NOMO-1 (cell line): ENCODE data around the gene USP48.

Experiments
- DNase-seq, 2 experiments: peaks; one replicate each; lab custom pipeline; 2025; ENCODE audit not compliant: unreplicated experiment in 2 of 2; lab: John Stamatoyannopoulos, UW

USP48 gene

DNA sequence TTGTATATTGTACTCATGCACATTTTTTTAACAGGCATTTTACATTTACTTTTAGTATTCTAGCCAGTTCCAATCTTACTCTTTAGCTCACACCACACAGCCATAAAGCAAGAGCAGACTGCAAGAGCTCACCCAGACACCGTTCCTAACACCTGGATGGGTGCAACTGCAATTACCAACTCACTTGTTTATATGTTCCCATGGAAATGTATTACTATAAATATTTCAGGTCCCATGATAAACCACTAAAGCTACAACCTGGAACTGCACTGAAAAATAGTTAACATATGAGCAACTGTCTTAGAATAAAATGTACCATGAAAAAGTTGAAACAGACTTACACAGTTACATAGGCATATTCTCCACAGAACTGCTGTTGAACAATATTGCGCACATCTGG lies 30.8 kb downstream of the USP48 start:
- no peak for DNase-seq

DNA sequence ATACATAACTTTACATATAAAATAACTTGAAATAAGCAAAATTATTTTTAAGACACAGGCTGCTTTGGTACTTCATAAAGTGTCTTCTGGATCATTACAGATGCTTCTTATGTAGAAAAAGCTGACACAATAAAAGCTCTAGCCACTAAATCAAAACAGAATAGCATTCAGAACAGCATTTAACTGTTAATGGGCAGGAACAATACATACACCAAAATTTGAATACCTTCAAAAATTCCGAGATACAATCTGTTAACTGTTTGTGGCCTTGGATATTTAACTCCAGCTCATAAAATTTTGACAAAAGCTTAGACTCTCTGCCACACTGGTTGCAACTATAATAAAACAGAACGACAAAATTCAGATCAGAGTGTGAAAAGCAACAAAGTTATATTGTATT lies 31.7 kb downstream of the USP48 start:
- no peak for DNase-seq

DNA sequence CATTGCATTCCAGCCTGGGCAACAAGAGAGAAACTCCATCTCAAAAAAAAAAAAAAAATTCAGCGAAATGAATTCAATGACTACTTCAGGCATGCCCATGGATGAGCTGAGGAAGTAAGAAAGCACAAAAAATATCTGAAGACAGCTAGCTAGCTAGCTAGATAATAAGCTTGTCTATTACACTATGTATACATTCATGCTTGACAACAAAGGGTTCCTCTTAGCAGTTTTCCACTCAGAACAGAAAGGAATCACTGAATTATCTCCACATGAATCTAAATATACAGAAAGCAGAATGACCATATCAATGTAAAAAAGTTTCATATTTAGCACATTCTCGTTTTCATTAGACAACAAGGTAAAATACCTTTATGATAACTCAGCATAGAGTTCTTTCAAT lies 32.1 kb downstream of the USP48 start:
- DNase-seq, result no peak

DNA sequence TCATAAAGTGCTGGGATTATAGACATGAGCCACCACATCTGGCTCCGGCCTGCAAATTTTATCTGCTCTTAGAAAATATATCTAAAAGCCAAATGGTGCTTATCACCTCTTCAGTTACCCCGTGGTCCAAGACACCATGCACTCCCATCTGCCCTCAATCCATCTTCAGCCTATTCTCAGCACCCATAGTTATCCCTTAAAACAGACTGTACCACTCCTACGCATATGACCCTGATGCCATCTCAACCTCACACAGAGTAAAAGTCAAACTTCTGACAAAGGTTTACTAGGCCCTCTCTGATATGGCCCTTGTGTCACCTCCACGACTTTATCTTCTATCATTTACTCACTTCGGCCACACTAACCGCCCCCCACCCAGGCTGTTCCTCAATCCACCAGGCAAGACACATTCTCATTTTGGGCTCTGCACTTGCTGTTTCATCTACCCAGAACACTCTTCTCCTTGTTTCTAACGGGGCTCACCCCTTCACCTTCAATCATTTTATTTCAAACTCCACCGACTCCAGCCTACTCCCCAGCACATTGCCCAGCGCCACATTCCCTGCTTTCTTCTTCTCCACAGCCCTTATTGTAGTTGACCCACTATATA lies 33.0 kb downstream of the USP48 start:
- DNase-seq, result no peak

GRCh38 chr1:21749109-21749508 lies 33.8 kb downstream of the USP48 start:
- DNase-seq, result no peak

- DNase-seq, result no peak
Measured at GRCh38 chr1:21743476-21743875, 39.5 kb downstream of the USP48 start.

- no peak for DNase-seq
Measured at GRCh38 chr1:21742578-21742977, 40.4 kb downstream of the USP48 start.

- DNase-seq, result no peak
Measured at GRCh38 chr1:21741206-21741605, 41.7 kb downstream of the USP48 start.

- no peak for DNase-seq
Measured at GRCh38 chr1:21736876-21737275, 46.1 kb downstream of the USP48 start.

DNA sequence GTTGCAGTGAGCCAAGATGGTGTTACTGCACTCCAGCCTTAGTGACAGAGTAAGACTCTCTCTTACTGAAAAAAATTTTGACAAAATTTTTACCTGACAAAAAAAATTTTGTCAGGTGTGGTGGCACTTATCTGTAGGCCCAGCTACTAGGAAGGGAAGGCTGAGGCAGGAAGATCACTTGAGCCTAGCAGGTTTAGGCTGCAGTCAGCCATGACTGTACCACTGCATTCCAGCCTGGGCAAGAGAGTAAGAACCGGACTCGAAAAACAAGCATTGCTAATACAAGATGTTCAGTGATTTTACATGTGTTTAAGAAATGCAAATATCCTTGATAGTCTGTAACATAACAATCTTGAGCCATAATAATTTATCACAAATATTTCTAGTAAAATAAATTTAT lies 46.9 kb downstream of the USP48 start:
- DNase-seq, result no peak

- no peak for DNase-seq
Measured at GRCh38 chr1:21734526-21734925, 48.4 kb downstream of the USP48 start.

DNA sequence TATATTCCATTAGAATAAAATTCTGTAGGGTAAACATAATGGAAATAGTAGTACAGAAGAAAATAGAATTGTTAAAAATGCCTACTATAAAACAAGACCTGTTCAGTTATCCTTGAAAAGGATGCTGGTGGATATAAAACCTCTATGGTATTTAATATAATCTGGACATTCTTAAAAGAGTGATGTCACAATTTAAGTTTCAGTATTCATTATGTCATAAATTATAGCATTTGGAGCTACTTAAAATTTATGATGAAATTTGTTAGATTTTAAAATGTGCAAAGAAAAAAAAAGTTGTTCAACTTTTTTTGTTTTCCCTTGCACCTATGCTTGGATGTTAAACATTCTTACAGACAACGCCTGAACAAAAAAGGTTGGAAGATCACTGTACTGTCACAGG lies 50.3 kb downstream of the USP48 start:
- DNase-seq, result no peak

DNA sequence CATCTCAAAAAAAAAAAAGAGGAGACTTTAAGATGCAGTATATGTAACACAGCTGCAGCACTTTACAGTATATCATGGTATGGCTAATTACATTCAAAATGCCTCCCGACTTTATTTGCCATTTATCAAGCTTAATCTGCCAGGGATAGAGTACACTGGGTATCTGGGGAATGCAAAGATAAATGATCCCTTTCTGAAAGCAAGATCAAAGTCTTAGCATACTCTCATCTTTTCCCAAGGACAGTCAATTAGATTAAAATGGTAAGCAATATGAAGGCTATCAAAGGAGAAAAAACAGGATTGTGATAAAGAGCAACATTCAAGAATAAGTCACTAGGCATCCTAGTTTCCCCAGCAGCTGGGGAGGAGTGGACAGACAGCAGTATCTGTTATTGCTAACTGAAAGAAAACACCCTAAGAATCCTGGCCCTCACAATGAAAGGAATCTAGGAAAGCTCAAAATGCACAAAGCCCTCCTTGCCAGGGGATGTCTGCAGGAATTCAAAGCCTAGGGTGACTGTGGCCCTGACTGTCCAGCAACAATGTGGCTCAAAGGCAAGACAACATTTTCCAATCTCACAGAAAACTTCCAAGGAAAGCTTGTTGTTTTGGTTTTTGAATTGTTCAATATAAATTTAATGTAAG lies 57.1 kb downstream of the USP48 start:
- no peak for DNase-seq

- DNase-seq, result no peak
Measured at GRCh38 chr1:21724570-21724969, 58.4 kb downstream of the USP48 start.

GRCh38 chr1:21724098-21724497 lies 58.9 kb downstream of the USP48 start:
- DNase-seq, result no peak

DNA sequence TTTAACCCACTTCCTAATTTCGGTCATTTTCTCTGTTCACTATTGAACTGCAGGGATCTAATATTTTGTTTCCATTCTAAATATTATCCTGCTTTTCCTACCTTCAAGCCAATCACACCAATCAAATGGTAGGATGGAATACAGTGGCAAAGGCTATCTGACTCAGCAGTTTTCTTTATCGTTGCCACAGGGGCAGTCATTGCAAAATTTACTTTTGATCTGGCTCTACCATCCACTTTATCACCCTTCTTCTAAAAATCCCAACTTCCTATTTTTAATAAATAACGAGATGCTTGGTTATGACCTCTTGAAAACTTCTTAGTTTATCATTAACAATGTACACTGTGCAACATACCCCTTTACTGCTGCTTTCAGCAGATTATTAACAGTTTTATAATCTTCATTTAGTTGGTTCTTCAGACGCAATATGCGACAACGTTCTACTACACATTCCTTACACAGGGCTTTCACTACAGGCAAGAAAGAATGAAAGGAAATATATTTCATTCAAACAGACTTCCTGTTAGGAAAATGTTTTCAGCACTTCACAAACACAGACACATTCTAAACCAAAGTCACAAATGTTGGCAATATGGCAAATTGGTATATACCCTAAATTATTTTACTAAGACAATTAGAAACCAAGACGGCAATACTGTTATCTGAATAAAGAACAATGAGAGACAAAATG lies 61.5 kb downstream of the USP48 start:
- no peak for DNase-seq

DNA sequence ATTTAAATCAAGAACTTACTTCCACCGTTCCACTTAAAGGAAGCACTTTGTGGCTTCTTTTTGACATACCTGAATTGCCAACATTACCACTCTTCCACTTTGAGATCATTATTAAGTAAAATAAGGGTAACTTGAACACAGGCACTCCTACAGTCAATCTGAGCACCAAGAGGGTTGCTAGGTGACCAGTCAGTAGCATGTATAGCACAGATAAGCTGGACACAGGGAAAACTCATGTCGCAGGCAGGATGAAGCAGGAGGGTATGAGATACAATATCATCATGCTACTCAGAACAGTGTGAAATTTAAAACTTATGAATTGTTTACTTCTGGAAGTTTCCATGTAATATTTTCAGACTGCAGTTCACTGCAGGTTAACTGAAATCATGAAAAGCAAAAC lies 66.8 kb downstream of the USP48 start:
- no peak for DNase-seq

- no peak for DNase-seq
Measured at GRCh38 chr1:21707891-21708290, 75.1 kb downstream of the USP48 start.

DNA sequence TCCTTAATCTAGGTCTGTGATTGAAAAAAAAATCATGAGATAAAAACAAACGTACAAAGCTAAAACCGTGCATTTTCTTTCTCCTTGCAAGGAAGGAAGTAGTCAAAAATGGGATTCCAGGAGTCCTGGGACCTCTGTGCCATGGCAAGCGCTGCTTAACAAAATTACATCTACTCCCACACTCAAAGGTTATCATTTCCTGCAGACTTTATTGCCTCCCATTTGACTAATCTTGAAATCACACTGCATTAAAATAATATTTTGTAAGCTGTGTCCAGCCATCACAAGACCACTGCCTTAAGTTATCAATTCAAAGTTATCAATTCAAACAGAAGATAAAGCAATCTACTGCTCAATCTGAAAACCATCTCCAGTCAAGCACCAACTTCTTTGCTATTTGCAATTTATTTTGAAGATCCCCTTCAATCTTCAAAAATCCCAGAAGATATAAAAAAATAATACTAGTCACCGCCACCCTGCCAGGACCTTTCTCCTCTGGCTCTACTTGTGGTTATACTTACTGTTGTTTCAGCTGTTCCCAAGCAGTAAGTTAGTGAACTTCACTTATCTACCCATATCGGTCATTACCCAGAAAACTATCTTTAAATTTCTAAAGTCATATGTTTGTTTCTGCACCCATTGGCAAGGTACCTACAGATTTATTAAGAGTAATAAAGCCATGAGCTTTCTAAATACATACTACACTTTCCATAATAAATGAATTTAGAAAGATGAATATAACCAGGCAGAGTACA lies 75.7 kb downstream of the USP48 start:
- DNase-seq, result no peak

GRCh38 chr1:21706151-21706835 lies 76.7 kb downstream of the USP48 start:
- DNase-seq, result peak; percentile 35 to 69
